PC-3 (cell line): ENCODE results near the gene DPEP1. TPM values are rescaled to one million over a fixed set of nuclear protein-coding genes. Genes with fewer than 3 reads are reported as not detected.
"Not testable (repeated sequence)": the region's sequence is repeated elsewhere in the genome, so short reads cannot be mapped to it uniquely, and the experiment has no call there.

Source experiments
- ATAC-seq: fragments of 200-7000 bp; cut with Tn5 transposase; 2 replicates; pipeline ENCODE4 v1.9.1; 2020; ENCODE audit warnings: mild to moderate bottlenecking, moderate library complexity
- BruUV-seq: library from RNA; stranded (reverse); fragments of 400-500 nt; replicated peaks from 2 replicates; lab custom pipeline; 2021; lab: Mats Ljungman, UMichigan
- CTCF ChIA-PET: fragments of 300-600 bp; sonication (Branson Sonifier 250); formaldehyde crosslinking; loops from one replicate; lab custom pipeline; 2022; ENCODE audit warnings: antibody characterized with exemption; lab: Charles Lee
- POLR2A ChIA-PET: fragments of 300-600 bp; sonication (Branson Sonifier 250); formaldehyde crosslinking; loops from one replicate; lab custom pipeline; 2022; ENCODE audit warnings: antibody characterized with exemption; ENCODE audit not compliant: unreplicated experiment; lab: Charles Lee
- DNase-seq: peaks from one replicate; pipeline ENCODE4 v3.0.0-alpha.2; 2015
- H2AFZ ChIP-seq: fragments of 300-600 bp; sonication (generic); 2 replicates; pipeline ENCODE4 v1.6.0; 2016; ENCODE audit warnings: antibody characterized with exemption, low read length
- H3F3A ChIP-seq: fragments of 300-600 bp; sonication (generic); one replicate; pipeline ENCODE4 v1.6.0; 2017; ENCODE audit warnings: antibody characterized with exemption, low read length, control low read depth, mild to moderate bottlenecking; ENCODE audit not compliant: unreplicated experiment
- H3K27ac ChIP-seq: fragments of 300-600 bp; sonication (generic); 2 replicates; pipeline ENCODE4 v1.5.1; 2016; ENCODE audit warnings: mild to moderate bottlenecking, low read length
- H3K27me3 ChIP-seq: fragments of 300-600 bp; sonication (generic); 2 replicates; pipeline ENCODE4 v1.6.1; 2016; ENCODE audit warnings: low read length, mixed read lengths
- H3K36me3 ChIP-seq: fragments of 300-600 bp; sonication (generic); 2 replicates; pipeline ENCODE4 v1.6.1; 2016; ENCODE audit warnings: low read depth, mixed run types, low read length, mixed read lengths
- H3K4me1 ChIP-seq: fragments of 300-600 bp; sonication (generic); 2 replicates; pipeline ENCODE4 v1.5.1; 2016; ENCODE audit warnings: low read length; ENCODE audit not compliant: insufficient read depth
- H3K4me2 ChIP-seq: fragments of 300-600 bp; sonication (generic); 2 replicates; pipeline ENCODE4 v1.6.0; 2016; ENCODE audit warnings: low read length
- H3K4me3 ChIP-seq: fragments of 300-600 bp; sonication (generic); 2 replicates; pipeline ENCODE4 v1.5.1; 2016; ENCODE audit warnings: mild to moderate bottlenecking, low read length, mixed read lengths
- H3K79me2 ChIP-seq: fragments of 300-600 bp; sonication (generic); 2 replicates; pipeline ENCODE4 v1.6.1; 2017; ENCODE audit warnings: low read length, mixed read lengths
- H3K9ac ChIP-seq: fragments of 300-600 bp; sonication (generic); 2 replicates; pipeline ENCODE4 v1.6.0; 2016; ENCODE audit warnings: mild to moderate bottlenecking, low read length
- H3K9me2 ChIP-seq: fragments of 300-600 bp; sonication (generic); replicated peaks from 2 replicates; pipeline ENCODE4 v1.6.1; 2016; ENCODE audit warnings: mixed run types, low read length, mixed read lengths
- H3K9me3 ChIP-seq: fragments of 300-600 bp; sonication (generic); 2 replicates; pipeline ENCODE4 v1.6.1; 2016; ENCODE audit warnings: low read length, mixed read lengths
- H4K20me1 ChIP-seq: fragments of 300-600 bp; sonication (generic); 2 replicates; pipeline ENCODE4 v1.6.1; 2016; ENCODE audit warnings: low read length, mixed read lengths
- CTCF ChIP-seq: fragments of 300-600 bp; sonication (generic); conservative IDR thresholded peaks from 2 replicates; pipeline ENCODE4 v1.5.1; 2017; ENCODE audit warnings: antibody characterized with exemption, low read depth, mild to moderate bottlenecking, low read length
- EZH2 ChIP-seq: fragments of 300-600 bp; sonication (generic); IDR thresholded peaks from one replicate; pipeline ENCODE4 v1.6.1; 2017; ENCODE audit warnings: antibody characterized with exemption, mild to moderate bottlenecking, low read length; ENCODE audit not compliant: unreplicated experiment
- EZH2phosphoT487 ChIP-seq: fragments of 300-600 bp; sonication (generic); IDR thresholded peaks from 2 replicates; pipeline ENCODE4 v1.6.1; 2018; ENCODE audit warnings: mild to moderate bottlenecking, antibody characterized with exemption, low read length, borderline replicate concordance
- intact Hi-C: fragments of 100-400 bp; cut with micrococcal nuclease; formaldehyde crosslinking; loops from 2 replicates; pipeline ENCODE4 v1.9.0; 2023
- total RNA-seq: library from RNA; depleted of rRNA; stranded (reverse); fragments of >200 nt; gene quantifications from 2 replicates; pipeline ENCODE4 v1.2.3, GENCODE V29; 2014

DPEP1 gene
- total RNA-seq, 1 experiment from 2014 or later: not detected

- Histone ChIP-seq H3K4me1 (peaks cover 15% of the 10 kb centered on the region), H4K20me1 (peaks cover 2% of the 10 kb centered on the region; the same call in 1 of the 2 replicates), H3K9me2 (no peaks in the 10 kb centered on the region), H3K9me3 (no peaks in the 10 kb centered on the region), H3K79me2 (no peaks in the 10 kb centered on the region), H3F3A (peaks cover 7% of the 10 kb centered on the region), H3K4me2 (no peak overlapping the region), H2AFZ (no peak overlapping the region), H3K27me3 (no peaks in the 10 kb centered on the region), H3K9ac (no peak overlapping the region), H3K4me3 (no peak overlapping the region), H3K27ac (no peak overlapping the region), H3K36me3 (peaks cover 1% of the 10 kb centered on the region; the same call in 1 of the 2 replicates)
- no TSS peak for BruUV-seq
- POLR2A ChIA-PET: no interaction called here
- intact Hi-C loops: no loop called here
- DNase-seq (no peak), ATAC-seq (no peak)
- CTCF ChIA-PET: no interaction called here
- TF ChIP-seq EZH2phosphoT487 (no peak), EZH2 (no peak), CTCF (no peak)
Measured at GRCh38 chr16:89569506-89570341, 43.7 kb upstream of the DPEP1 start.

- no peak overlapping the region for H3K9ac ChIP-seq
- H3K9me2 ChIP-seq: no peaks in the 10 kb centered on the region
- no peaks in the 10 kb centered on the region for H3K79me2 ChIP-seq
- TF ChIP-seq CTCF (no peak), EZH2phosphoT487 (no peak), EZH2 (no peak)
- no peak for ATAC-seq
- peaks cover 7% of the 10 kb centered on the region for H3F3A ChIP-seq
- H3K36me3 ChIP-seq: no peaks in the 10 kb centered on the region
- no peak overlapping the region for H3K27ac ChIP-seq
- no peak for DNase-seq
- H3K4me3 ChIP-seq: no peak overlapping the region
- BruUV-seq: no TSS peak
- no peaks in the 10 kb centered on the region for H4K20me1 ChIP-seq
- H3K4me1 ChIP-seq: peaks cover 10% of the 10 kb centered on the region; the same call in 1 of the 2 replicates
- intact Hi-C loops: no loop called here
- no peaks in the 10 kb centered on the region for H3K27me3 ChIP-seq
- no peak overlapping the region for H2AFZ ChIP-seq
- H3K9me3 ChIP-seq: no peaks in the 10 kb centered on the region
- no peak overlapping the region for H3K4me2 ChIP-seq
- ChIA-PET POLR2A (no interaction called here), CTCF (no interaction called here)
Measured at GRCh38 chr16:89570342-89570923, 43.0 kb upstream of the DPEP1 start.

- H3K9me3 ChIP-seq, H3K27ac ChIP-seq, H3K4me3 ChIP-seq, CTCF ChIA-PET, ATAC-seq, H3K9ac ChIP-seq, BruUV-seq, H3K27me3 ChIP-seq, H2AFZ ChIP-seq, H3F3A ChIP-seq, H3K4me1 ChIP-seq, H4K20me1 ChIP-seq, intact Hi-C loops, POLR2A ChIA-PET, H3K79me2 ChIP-seq, H3K9me2 ChIP-seq, H3K4me2 ChIP-seq, DNase-seq, H3K36me3 ChIP-seq: not testable (repeated sequence)
Measured at GRCh38 chr16:89570983-89571598, 42.4 kb upstream of the DPEP1 start.
